Forelimb muscle (tissue), 1 donor: ENCODE results near the gene TAF10. TPM values are rescaled to one million over a fixed set of nuclear protein-coding genes. Genes with fewer than 3 reads are reported as not detected.

ENCODE experiments used
- DNase-seq: peaks from one replicate; pipeline ENCODE4 v3.0.0-alpha.2; 2013; ENCODE audit warnings: low read depth
- polyA plus RNA-seq: library from polyadenylated mRNA; unstranded; fragments of 120-200 nt; gene quantifications from one replicate; pipeline ENCODE4 v1.2.1, GENCODE V29; 2013; ENCODE audit not compliant: insufficient read length

Gene TAF10
- polyA plus RNA-seq, result 120 TPM

- peak; percentile 89 for DNase-seq
Measured at GRCh38 chr11:6612213-6613041, at the start of gene TAF10. TAF10 (minus strand) TSS chr11:6612216; CDS start chr11:6612189, 27 bp downstream.

DNA sequence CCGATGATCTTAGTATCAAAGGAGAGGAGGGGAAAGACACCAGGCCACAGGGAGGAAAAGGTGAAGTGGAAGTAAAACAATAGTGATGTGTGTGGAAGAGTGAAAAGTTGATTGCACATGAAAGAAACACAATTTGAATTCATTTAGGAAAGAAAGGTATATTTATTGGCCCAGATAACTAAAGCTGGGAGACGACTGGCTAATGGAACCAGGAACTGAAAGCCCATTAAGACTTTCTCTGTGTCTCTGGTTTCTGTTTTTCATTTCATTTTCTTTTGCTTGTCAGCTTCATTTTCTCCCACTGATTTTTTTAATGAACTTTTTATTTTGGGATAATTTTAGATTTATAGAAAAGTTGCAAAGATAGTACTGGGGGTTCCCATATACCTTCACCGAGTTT lies 48.7 kb upstream of the TAF10 start:
- DNase-seq, result no peak

GRCh38 chr11:6658647-6659046 lies 46.6 kb upstream of the TAF10 start:
- DNase-seq, result no peak

DNA sequence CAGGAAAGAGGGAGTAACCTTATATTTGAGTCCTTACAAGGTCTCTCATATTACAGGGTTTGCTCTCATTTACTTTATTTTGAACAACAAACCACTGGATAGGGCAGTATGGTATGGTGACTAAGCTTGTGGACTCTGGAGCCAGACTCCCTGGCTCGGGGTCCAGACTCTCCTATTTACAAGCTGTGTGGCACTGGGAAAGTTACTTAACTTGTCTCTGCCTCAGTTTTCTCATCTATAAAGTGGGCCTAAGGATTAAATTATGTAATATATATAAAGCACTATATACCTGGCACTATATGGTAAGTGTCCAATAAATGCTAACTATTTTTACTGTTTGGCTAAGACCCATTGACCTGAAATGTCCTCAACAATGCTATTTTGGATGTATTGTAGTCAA lies 45.3 kb upstream of the TAF10 start:
- no peak for DNase-seq

GRCh38 chr11:6656936-6657335 lies 44.9 kb upstream of the TAF10 start:
- DNase-seq, result no peak

DNA sequence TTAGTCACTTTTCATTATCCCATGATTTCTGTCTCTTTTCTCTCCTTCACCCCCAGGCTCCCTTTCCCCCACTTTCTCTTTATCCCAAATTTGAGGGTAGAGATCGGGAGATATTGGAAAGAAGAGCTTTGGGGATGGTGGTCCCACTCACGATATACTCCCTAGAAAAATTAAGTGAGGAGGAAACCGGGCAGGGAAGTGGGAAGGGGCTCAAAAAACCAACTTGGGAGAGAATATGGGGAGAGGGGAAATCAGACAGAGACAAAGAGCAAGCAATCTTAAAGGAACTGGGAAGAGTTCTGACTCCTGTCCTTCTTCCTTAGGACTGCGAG lies 44.5 kb upstream of the TAF10 start:
- DNase-seq, result no peak

DNA sequence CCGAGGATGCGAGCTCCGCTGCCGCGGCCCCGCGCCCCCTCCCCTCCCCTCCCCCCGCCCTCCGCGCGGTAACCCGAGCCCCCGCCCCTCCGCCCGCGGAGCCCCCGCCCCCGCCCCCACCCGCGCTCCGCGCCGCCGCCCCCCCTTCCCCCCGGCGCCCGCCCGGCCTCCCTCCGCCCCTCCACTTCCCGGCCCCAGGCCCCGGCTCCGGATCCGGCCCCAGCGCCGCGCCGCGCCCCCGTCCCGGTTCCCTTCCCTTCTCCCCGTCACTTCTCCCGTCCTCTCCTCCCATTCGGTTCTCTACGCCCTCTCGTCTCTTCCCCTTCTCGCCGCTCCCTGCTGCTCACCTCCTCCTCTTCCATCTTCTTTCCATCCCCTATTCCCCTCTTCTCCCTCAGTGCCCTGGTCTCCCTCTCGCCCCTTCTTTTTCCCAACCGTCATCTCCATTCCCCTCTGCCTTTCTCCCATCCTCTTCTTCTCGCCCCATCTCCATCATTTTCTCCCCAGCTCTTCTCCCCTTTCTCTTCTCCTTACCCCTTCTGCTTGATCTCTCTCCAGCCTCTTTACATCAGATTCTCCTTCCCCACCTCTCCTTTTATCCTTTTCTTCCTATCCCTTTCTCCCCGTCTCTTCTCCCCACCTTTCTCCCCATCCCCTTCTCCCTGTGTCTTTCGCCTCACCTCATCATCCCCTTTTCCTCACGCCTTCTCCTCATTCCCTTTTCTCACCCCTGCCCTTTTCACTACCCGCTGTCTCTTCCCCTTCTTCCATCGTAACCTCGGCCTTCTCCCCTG lies 44.0 kb upstream of the TAF10 start, which contains the start of gene DCHS1:
Gene DCHS1 (minus strand): TSS at position 20 of the 794 bp plus-strand sequence. CDS start 14,196 bp downstream, outside the sequence.
- DNase-seq, result no peak

DNA sequence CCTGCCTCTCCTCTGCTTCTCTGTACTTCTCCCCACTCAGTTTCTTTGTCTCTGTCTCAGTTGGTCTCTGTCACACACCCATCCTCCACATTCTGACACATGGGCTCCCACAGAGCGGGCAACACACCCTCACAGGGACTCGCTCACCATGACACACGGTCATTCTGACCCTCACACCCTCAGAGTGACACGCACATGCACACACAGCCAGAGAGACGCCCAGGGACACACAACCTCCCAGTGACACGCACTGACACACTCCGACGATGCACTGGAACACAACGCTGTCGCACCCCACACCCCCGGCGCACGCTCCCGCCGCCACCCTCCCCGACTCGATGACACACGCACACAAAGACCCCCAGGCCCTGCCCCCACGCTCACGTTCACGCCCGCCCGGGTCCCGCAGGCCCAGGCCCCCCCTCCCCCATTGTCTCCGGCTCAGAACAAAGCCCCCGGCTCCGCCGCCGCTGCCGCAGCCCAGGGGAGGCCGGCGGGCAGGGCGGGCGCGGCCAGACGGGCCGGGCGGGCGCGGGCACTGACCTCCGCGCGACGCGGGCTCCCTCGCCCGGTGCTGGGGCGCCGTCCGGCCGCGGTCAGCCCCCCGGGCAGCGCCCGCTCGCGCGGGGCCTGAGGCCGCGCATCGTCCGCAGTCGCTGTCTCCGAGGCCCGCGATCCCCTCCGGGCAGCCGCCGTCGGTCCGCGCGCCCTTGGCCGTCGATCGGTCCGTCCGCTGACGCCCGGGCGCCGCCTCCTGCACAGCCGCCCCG lies 43.2 kb upstream of the TAF10 start:
- DNase-seq, result no peak

DNA sequence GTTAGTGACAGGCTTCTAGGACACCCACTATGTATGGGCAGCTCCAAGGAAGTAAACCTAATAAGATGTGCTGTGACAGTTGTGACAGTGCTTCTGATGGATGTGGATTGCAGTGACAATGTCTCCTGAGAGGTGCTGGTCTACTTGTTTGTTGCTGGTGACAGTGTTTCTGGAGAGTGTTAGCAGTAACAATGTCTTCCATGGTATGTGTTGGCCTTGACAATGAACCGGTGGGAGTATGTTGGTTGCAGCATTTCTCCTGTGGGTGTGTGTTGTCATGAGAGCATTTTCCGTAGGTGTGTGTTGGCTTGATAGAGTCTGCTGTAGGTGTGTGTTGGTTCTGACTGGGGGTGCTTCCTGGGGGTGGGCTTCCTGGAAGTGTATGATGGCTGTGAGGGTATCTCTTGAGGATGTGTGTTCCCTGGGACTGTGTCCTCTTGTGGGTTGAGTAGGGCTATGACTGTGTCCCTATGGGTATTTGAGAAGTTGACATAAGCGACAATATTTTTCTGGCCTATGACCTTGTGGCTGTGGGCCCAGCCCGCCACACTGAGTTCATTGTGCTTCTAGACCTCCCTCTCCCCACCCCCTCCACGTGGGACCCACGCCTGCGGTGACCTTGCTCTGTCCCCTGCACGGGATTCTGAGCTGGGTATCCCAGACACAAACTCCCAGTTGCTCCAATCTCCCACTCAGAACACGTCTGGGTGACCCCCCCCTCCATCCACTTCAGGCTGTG lies 42.4 kb upstream of the TAF10 start:
- DNase-seq, result no peak

DNA sequence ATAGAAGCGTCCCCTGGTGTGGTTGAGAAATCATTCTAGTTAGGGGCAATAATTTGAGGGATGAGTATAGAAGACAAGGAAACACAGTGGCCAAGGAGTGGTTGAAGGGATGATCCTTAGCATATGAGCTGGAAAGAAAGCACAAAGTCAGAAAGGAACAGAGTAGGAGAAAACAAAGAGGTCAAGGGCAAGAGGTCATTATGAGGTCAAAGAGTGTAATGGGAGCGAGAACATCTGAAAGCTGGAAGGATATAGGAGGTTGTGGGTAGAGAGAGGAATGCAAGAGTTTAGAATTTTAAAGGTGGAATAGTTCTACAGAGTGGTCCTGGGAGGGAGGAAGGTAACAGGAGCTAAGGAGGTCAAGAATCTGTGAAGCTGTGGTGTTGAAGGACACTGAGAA lies 41.6 kb upstream of the TAF10 start:
- DNase-seq, result no peak

- DNase-seq, result no peak
Measured at GRCh38 chr11:6653097-6653496, 41.1 kb upstream of the TAF10 start.

DNA sequence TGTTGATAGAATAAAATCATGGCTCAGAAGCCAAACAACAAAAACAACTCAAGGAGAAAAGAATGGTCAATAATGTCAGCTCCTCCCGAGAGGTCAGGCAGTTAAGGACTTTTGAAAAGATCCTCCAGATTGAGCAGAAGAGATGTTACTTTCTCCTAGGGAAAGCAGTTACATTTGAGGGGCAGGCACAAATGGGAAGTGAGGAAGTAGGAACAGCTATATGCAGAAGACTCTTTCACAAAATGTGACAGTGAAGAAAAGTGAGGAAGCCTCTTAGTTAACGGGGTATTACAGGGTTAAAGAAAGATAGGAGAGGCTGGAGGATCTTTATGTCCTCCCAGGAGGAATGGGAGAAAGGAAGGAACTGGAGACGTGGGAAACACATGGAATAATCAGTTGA lies 40.2 kb upstream of the TAF10 start:
- no peak for DNase-seq

DNA sequence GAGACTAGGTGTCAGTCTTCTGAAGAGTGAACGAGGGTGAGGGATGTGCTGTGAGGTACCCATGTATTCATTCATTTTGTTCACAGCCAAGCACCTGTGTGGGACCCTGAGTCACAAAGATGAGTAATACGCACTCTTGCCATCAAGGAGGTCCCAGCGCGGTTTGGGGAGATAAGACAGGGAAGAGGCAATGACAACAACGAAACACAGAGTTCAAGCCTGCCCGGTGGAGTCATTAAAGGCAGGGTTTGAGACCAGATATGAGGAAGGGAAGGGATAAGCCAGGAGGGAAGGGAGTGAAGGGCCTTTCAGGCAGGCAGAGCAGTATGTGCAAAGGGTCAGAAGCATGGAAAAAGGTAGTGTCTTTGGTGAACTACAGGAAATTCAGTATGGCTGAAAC lies 39.0 kb upstream of the TAF10 start:
- DNase-seq, result no peak

- no peak for DNase-seq
Measured at GRCh38 chr11:6650104-6650503, 38.1 kb upstream of the TAF10 start.

GRCh38 chr11:6648501-6648900 lies 36.5 kb upstream of the TAF10 start:
- no peak for DNase-seq

DNA sequence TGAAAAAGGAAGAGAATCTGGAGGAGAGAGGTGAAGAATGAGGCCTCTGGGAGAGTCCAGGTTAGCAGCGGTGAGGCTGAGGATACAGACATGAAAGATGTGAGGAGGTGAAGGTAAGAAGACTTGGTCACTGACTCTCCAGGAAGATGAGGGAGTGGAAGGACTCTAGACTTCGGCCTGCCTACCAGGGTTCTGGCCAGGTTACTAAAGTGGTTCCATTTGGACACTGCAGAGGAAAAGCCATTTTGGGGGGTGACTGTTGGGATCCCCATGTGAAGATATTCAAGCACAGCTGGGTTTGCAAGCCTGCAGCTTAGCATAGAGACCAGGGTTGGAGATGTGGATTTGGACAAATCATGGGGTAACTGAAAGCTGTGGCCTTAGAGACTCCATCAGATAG lies 35.8 kb upstream of the TAF10 start:
- DNase-seq, result no peak

- no peak for DNase-seq
Measured at GRCh38 chr11:6646918-6647679, 35.1 kb upstream of the TAF10 start.

DNA sequence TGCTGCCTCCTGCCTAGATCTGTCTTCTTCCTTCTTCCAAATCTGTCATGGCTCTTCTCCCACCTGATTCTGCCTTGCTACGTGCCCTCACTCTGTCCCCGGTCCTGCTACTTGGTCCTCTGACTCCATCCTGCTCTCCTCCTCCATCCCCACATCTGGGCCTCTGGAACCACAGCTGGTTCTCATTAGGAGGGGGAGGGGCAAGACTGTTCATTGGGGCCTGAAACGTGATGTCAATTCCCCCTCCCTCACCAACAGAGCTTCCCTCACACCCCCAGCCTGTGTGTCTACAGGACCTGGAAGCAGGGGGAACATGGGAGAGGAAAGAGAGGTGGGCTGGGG lies 34.5 kb upstream of the TAF10 start:
- peak; percentile 88 for DNase-seq

DNA sequence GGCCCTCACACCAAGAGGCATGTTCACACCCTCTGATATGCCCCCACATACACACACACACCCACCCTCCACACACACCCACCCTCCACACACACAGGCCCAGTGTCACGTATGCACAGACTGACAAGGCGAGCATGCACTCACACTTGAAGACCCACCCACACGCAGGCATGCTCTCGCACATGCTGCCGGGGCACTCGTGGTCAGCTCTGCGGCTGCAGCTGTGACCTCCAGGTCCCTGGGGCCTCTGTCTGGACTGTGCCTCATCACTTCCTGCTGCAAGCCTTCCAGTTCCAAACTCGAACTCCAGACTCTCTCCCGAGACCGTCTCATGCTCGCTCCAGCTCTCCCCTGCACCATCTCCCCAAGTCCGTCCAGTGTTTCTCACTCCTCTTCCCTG lies 34.1 kb upstream of the TAF10 start:
- DNase-seq, result no peak

- DNase-seq, result no peak
Measured at GRCh38 chr11:6642957-6643356, 30.9 kb upstream of the TAF10 start.
